GM21447 (cell line): ENCODE results near the gene RARRES1.

Source experiments
- ATAC-seq: cut with Tn5 transposase; IDR thresholded peaks from one replicate; pipeline ENCODE4 v1.9.1; 2021; ENCODE audit not compliant: unreplicated experiment

Gene RARRES1

GRCh38 chr3:158765518-158766205 is 33.4 kb upstream of the RARRES1 start:
- ATAC-seq = no peak

- ATAC-seq = no peak
Observed at GRCh38 chr3:158763421-158763820, 31.2 kb upstream of the RARRES1 start.

- ATAC-seq = no peak
Observed at GRCh38 chr3:158762701-158763100, 30.4 kb upstream of the RARRES1 start.

- ATAC-seq = no peak
Observed at GRCh38 chr3:158761350-158761749, 29.1 kb upstream of the RARRES1 start.

- no peak for ATAC-seq
Observed at GRCh38 chr3:158755421-158755820, 23.2 kb upstream of the RARRES1 start.

- no peak for ATAC-seq
Observed at GRCh38 chr3:158753854-158754253, 21.6 kb upstream of the RARRES1 start.

- ATAC-seq = no peak
Observed at GRCh38 chr3:158751316-158751715, 19.1 kb upstream of the RARRES1 start.

- no peak for ATAC-seq
Observed at GRCh38 chr3:158750016-158750415, 17.8 kb upstream of the RARRES1 start.

- no peak for ATAC-seq
Observed at GRCh38 chr3:158749526-158749925, 17.3 kb upstream of the RARRES1 start.

GRCh38 chr3:158748237-158748828 is 16.1 kb upstream of the RARRES1 start:
- no peak for ATAC-seq

GRCh38 chr3:158747417-158747816 is 15.2 kb upstream of the RARRES1 start:
- peak; percentile 11 for ATAC-seq

GRCh38 chr3:158745551-158745950 is 13.3 kb upstream of the RARRES1 start:
- ATAC-seq = no peak

- no peak for ATAC-seq
Observed at GRCh38 chr3:158744567-158745288, 12.5 kb upstream of the RARRES1 start.

GRCh38 chr3:158743664-158744566 is 11.7 kb upstream of the RARRES1 start:
- no peak for ATAC-seq

GRCh38 chr3:158742871-158743663 is 10.8 kb upstream of the RARRES1 start:
- ATAC-seq = no peak

- ATAC-seq = no peak
Observed at GRCh38 chr3:158739661-158740060, 7.4 kb upstream of the RARRES1 start.

GRCh38 chr3:158739078-158739477 is 6.8 kb upstream of the RARRES1 start:
- ATAC-seq = no peak

- ATAC-seq = no peak
Observed at GRCh38 chr3:158738653-158739052, 6.4 kb upstream of the RARRES1 start.

- ATAC-seq = no peak
Observed at GRCh38 chr3:158737976-158738615, 5.8 kb upstream of the RARRES1 start.

GRCh38 chr3:158737410-158737809 is 5.2 kb upstream of the RARRES1 start:
- no peak for ATAC-seq
